H9 (cell line): ENCODE measurements around the gene MT2A. TPM values are rescaled to one million over a fixed set of nuclear protein-coding genes. Genes with fewer than 3 reads are reported as not detected.
A peak's percentile ranks its signal among the peaks of the same experiment; 100 is the strongest.

Source experiments
- DNase-seq: peaks from one replicate; pipeline ENCODE4 v3.0.0-alpha.2; 2017
- H2AFZ ChIP-seq: one replicate; pipeline ENCODE4 v1.6.1; 2013; ENCODE audit warnings: mild to moderate bottlenecking, low read length, control low read depth, moderate library complexity
- H2AK5ac ChIP-seq: 2 replicates; pipeline ENCODE4 v1.6.1; 2013; ENCODE audit warnings: low read length, control low read depth, mixed read lengths; ENCODE audit not compliant: insufficient read length
- H2BK120ac ChIP-seq: one replicate; pipeline ENCODE4 v1.6.1; 2013; ENCODE audit warnings: low read depth, mild to moderate bottlenecking, low read length, control low read depth, inconsistent platforms; ENCODE audit not compliant: poor library complexity, severe bottlenecking
- H2BK12ac ChIP-seq: 2 replicates; pipeline ENCODE4 v1.6.1; 2013; ENCODE audit warnings: low read length, control low read depth, mixed read lengths, low read depth; ENCODE audit not compliant: insufficient read length
- H2BK15ac ChIP-seq: 2 replicates; pipeline ENCODE4 v1.6.1; 2013; ENCODE audit warnings: low read depth, low read length, control low read depth
- H2BK20ac ChIP-seq: one replicate; pipeline ENCODE4 v1.6.1; 2013; ENCODE audit warnings: low read depth, mild to moderate bottlenecking, low read length, control low read depth, inconsistent platforms; ENCODE audit not compliant: poor library complexity, severe bottlenecking
- H2BK5ac ChIP-seq: 2 replicates; pipeline ENCODE4 v1.6.1; 2013; ENCODE audit warnings: low read length, control low read depth, mixed read lengths; ENCODE audit not compliant: insufficient read length
- H3K14ac ChIP-seq: 2 replicates; pipeline ENCODE4 v1.6.1; 2013; ENCODE audit warnings: low read length, control low read depth; ENCODE audit not compliant: insufficient read depth
- H3K18ac ChIP-seq: 2 replicates; pipeline ENCODE4 v1.6.1; 2013; ENCODE audit warnings: low read depth, mild to moderate bottlenecking, mixed read lengths, low read length, control low read depth; ENCODE audit not compliant: insufficient read length
- H3K23ac ChIP-seq: 2 replicates; pipeline ENCODE4 v1.6.1; 2013; ENCODE audit warnings: low read length, control low read depth, mixed read lengths, low read depth; ENCODE audit not compliant: insufficient read length
- H3K23me2 ChIP-seq: 2 replicates; pipeline ENCODE4 v1.6.1; 2013; ENCODE audit warnings: low read depth, mild to moderate bottlenecking, mixed read lengths, low read length, control low read depth; ENCODE audit not compliant: insufficient read length, poor library complexity, severe bottlenecking
- H3K27ac ChIP-seq: 2 replicates; pipeline ENCODE4 v1.5.1; 2013; ENCODE audit warnings: low read length, control low read depth, mixed read lengths, low read depth; ENCODE audit not compliant: insufficient read length
- H3K27me3 ChIP-seq: 2 replicates; pipeline ENCODE4 v1.6.1; 2013; ENCODE audit warnings: low read length, control low read depth, inconsistent platforms; ENCODE audit not compliant: insufficient read depth
- H3K4ac ChIP-seq: 2 replicates; pipeline ENCODE4 v1.6.1; 2013; ENCODE audit warnings: low read depth, mild to moderate bottlenecking, control low read depth, inconsistent platforms, low read length, moderate library complexity
- H3K4me1 ChIP-seq: 2 replicates; pipeline ENCODE4 v1.6.1; 2013; ENCODE audit warnings: low read length, control low read depth, inconsistent platforms; ENCODE audit not compliant: insufficient read depth
- H3K4me2 ChIP-seq: 2 replicates; pipeline ENCODE4 v1.6.1; 2013; ENCODE audit warnings: low read length, control low read depth, mixed read lengths; ENCODE audit not compliant: insufficient read length, insufficient read depth
- H3K56ac ChIP-seq: 2 replicates; pipeline ENCODE4 v1.6.1; 2013; ENCODE audit warnings: low read depth, mild to moderate bottlenecking, mixed read lengths, low read length, control low read depth; ENCODE audit not compliant: insufficient read length
- H3K79me1 ChIP-seq: 2 replicates; pipeline ENCODE4 v1.6.1; 2013; ENCODE audit warnings: low read depth, mild to moderate bottlenecking, moderate library complexity, low read length, control low read depth, inconsistent platforms; ENCODE audit not compliant: insufficient read depth, poor library complexity, severe bottlenecking
- H3K79me2 ChIP-seq: 2 replicates; pipeline ENCODE4 v1.6.1; 2013; ENCODE audit warnings: low read length, control low read depth, inconsistent platforms; ENCODE audit not compliant: insufficient read depth
- H3K9ac ChIP-seq: 2 replicates; pipeline ENCODE4 v1.6.1; 2013; ENCODE audit warnings: low read length, control low read depth, mixed read lengths; ENCODE audit not compliant: insufficient read length; ENCODE audit errors: extremely low read depth
- H3K9me3 ChIP-seq: one replicate; pipeline ENCODE4 v1.6.1; 2013; ENCODE audit warnings: low read depth, low read length, inconsistent platforms; ENCODE audit not compliant: control insufficient read depth
- H3T11ph ChIP-seq: one replicate; pipeline ENCODE4 v1.6.1; 2013; ENCODE audit warnings: mild to moderate bottlenecking, low read length, control low read depth, inconsistent platforms
- H4K20me1 ChIP-seq: one replicate; pipeline ENCODE4 v1.6.1; 2013; ENCODE audit not compliant: control insufficient read depth, insufficient read length, insufficient read depth
- H4K5ac ChIP-seq: 2 replicates; pipeline ENCODE4 v1.6.1; 2013; ENCODE audit warnings: low read depth, mild to moderate bottlenecking, mixed read lengths, low read length, control low read depth; ENCODE audit not compliant: insufficient read length
- H4K8ac ChIP-seq: replicated peaks from 2 replicates; pipeline ENCODE4 v1.6.1; 2013; ENCODE audit warnings: low read length, control low read depth, mixed read lengths, low read depth; ENCODE audit not compliant: insufficient read length
- H4K91ac ChIP-seq: 2 replicates; pipeline ENCODE4 v1.6.1; 2013; ENCODE audit warnings: low read depth, mild to moderate bottlenecking, moderate library complexity, mixed read lengths, low read length, control low read depth; ENCODE audit not compliant: insufficient read length
- H3K27ac Mint-ChIP-seq, 3 experiments: 2 replicates in 2 of 3; 3 replicates in 1 of 3; pipeline ENCODE4 v1.8.0; 2020 to 2021; ENCODE audit warnings: mixed read lengths in 3 of 3, mild to moderate bottlenecking in 1 of 3, moderate library complexity in 1 of 3
- H3K27me3 Mint-ChIP-seq: 2 replicates; pipeline ENCODE4 v1.8.0; 2021; ENCODE audit warnings: low read depth, mild to moderate bottlenecking, moderate library complexity, mixed read lengths
- H3K36me3 Mint-ChIP-seq, 3 experiments: 2 replicates in 2 of 3; 3 replicates in 1 of 3; pipeline ENCODE4 v1.8.0; 2020 to 2021; ENCODE audit warnings: low read depth in 3 of 3, mixed read lengths in 3 of 3; ENCODE audit not compliant: insufficient read depth in 1 of 3
- H3K4me1 Mint-ChIP-seq, 2 experiments: 2 replicates each; pipeline ENCODE4 v1.8.0; 2020; ENCODE audit warnings: mixed read lengths in 2 of 2
- H3K4me3 Mint-ChIP-seq, 2 experiments: 2 replicates in 1 of 2; 3 replicates in 1 of 2; pipeline ENCODE4 v1.8.0; 2020 to 2021; ENCODE audit warnings: mild to moderate bottlenecking in 2 of 2, mixed read lengths in 2 of 2, moderate library complexity in 1 of 2
- H3K9me3 Mint-ChIP-seq, 2 experiments: 2 replicates in 1 of 2; 3 replicates in 1 of 2; pipeline ENCODE4 v1.8.0; 2020; ENCODE audit warnings: mild to moderate bottlenecking in 2 of 2, mixed read lengths in 2 of 2, moderate library complexity in 1 of 2
- CTCF ChIP-seq: fragments of 200-600 bp; sonication (generic); conservative IDR thresholded peaks from 3 replicates; pipeline ENCODE4 v1.8.0; 2021; ENCODE audit warnings: antibody characterized with exemption, mild to moderate bottlenecking
- WGBS: extraction: QIAGEN DNeasy Blood & Tissue Kit; methylation state at CpG from one replicate; pipeline ENCODE4 v1.1.7; 2013; ENCODE audit warnings: missing lambda C conversion rate, low lambda C conversion rate, mixed read lengths; ENCODE audit not compliant: insufficient read length; ENCODE audit errors: extremely low coverage; 5-methylcytosine and 5-hydroxymethylcytosine counted together
- total RNA-seq: library from RNA; stranded (reverse); gene quantifications from 2 replicates; pipeline ENCODE4 v1.2.1, GENCODE V29; 2021

The MT2A gene
- total RNA-seq, 1 experiment from 2014 or later, result 63.1 TPM

- no CpG with 5 or more reads among the region's 21 CpGs for WGBS
- Mint-ChIP-seq H3K9me3 (no peaks in the 10 kb centered on the region), H3K36me3 (no peaks in the 10 kb centered on the region), H3K4me3 (peak overlapping the region; percentile 65 to 84), H3K4me1 (peaks cover 29 to 38% of the 10 kb centered on the region in 2 experiments), H3K27me3 (peaks cover 73% of the 10 kb centered on the region), H3K27ac (no peak overlapping the region)
- no peak overlapping the region for H4K8ac ChIP-seq
- no peak for DNase-seq
- peaks cover 6% of the 10 kb centered on the region; the same call in 1 of the 2 replicates for H3K4me1 ChIP-seq
- no peaks in the 10 kb centered on the region for H3K79me1 ChIP-seq
- H3K23ac ChIP-seq, result no peak overlapping the region
- H2AFZ ChIP-seq, result no peak overlapping the region
- H2BK5ac ChIP-seq, result no peak overlapping the region
- no peak overlapping the region for H2BK20ac ChIP-seq
- H3K18ac ChIP-seq, result no peak overlapping the region
- H3K9me3 ChIP-seq, result no peaks in the 10 kb centered on the region
- peaks cover 21% of the 10 kb centered on the region; the same call in 1 of the 2 replicates for H3K27me3 ChIP-seq
- H3K4ac ChIP-seq, result no peak overlapping the region
- H3K79me2 ChIP-seq, result no peaks in the 10 kb centered on the region
- no peak for TF ChIP-seq CTCF
- no peak overlapping the region for H2BK12ac ChIP-seq
- H2BK15ac ChIP-seq, result no peak overlapping the region
- no peak overlapping the region for H4K5ac ChIP-seq
- H2AK5ac ChIP-seq, result no peak overlapping the region
- no peak overlapping the region for H3K9ac ChIP-seq
- no peak overlapping the region for H3K27ac ChIP-seq
- no peaks in the 10 kb centered on the region for H4K20me1 ChIP-seq
- peak overlapping the region; percentile 73 for H3K4me2 ChIP-seq
- no peak overlapping the region for H2BK120ac ChIP-seq
- no peak overlapping the region for H3K14ac ChIP-seq
- H3K23me2 ChIP-seq, result peaks cover 8% of the 10 kb centered on the region
- H4K91ac ChIP-seq, result no peak overlapping the region
- H3K56ac ChIP-seq, result no peak overlapping the region
- H3T11ph ChIP-seq, result no peak overlapping the region
These were observed 585 bp downstream of the MT2A start for GRCh38 chr16:56608876-56609462.
